Stimulated activated CD4-positive, alpha-beta T cell treated with anti-CD3 and anti-CD28 coated beads, Interleukin-1b, Interleukin-23, amount 100 ng/mL, for 1 hour (primary cell): ENCODE data around the gene TMEM217.

Source experiments
- DNase-seq, 2 donors: peaks; one replicate each; pipeline ENCODE4 v3.0.0-alpha.2; 2020; ENCODE audit warnings: low read depth in 2 of 2

Gene TMEM217

GRCh38 chr6:37169496-37170272 lies 88.3 kb downstream of the TMEM217 start, which contains the start of gene PIM1:
Gene PIM1, plus strand, starts transcription at chr6:37170152. Its CDS starts 424 bp downstream, at chr6:37170576.
- peak; percentile 99 to 100 for DNase-seq

- no peak for DNase-seq
Measured at GRCh38 chr6:37168811-37169495, 89.0 kb downstream of the TMEM217 start.

GRCh38 chr6:37168163-37168758 lies 89.7 kb downstream of the TMEM217 start:
- no peak for DNase-seq

GRCh38 chr6:37162740-37163139 lies 95.2 kb downstream of the TMEM217 start:
- DNase-seq, result no peak
